K562 (cell line): Measurements from ENCODE around the gene NSMF. TPM values are rescaled to one million over a fixed set of nuclear protein-coding genes. Genes with fewer than 3 reads are reported as not detected.

Experiments
- HOXB6 ChIP-seq: fragments of 250-450 bp; sonication (Bioruptor Pico); IDR thresholded peaks from 2 replicates; pipeline ENCODE4 v1.5.1; 2022; ENCODE audit warnings: mild to moderate bottlenecking, borderline replicate concordance
- NCOA2 ChIP-seq, 2 experiments: fragments of 450-650 bp; IDR thresholded peaks; 2 replicates each; pipeline ENCODE4 v1.6.1; 2018; ENCODE audit warnings: mild to moderate bottlenecking in 2 of 2, moderate library complexity in 1 of 2; ENCODE audit not compliant: partially characterized antibody in 2 of 2
- PCBP1 ChIP-seq: fragments of 200-400 bp; formaldehyde crosslinking; IDR thresholded peaks from 2 replicates; pipeline ENCODE4 v1.6.1; 2018; ENCODE audit warnings: mild to moderate bottlenecking, low read depth, low read length; ENCODE audit not compliant: poor library complexity, severe bottlenecking
- RBBP5 ChIP-seq: fragments of 200-600 bp; sonication (generic); IDR thresholded peaks from 2 replicates; pipeline ENCODE4 v1.6.1; 2012; ENCODE audit warnings: borderline replicate concordance, mild to moderate bottlenecking, low read length, control low read depth, inconsistent platforms; ENCODE audit not compliant: insufficient read depth, poor library complexity, severe bottlenecking
- RBFOX2 ChIP-seq: fragments of 200-400 bp; formaldehyde crosslinking; IDR thresholded peaks from 2 replicates; pipeline ENCODE4 v1.6.1; 2017; ENCODE audit warnings: low read depth, mild to moderate bottlenecking, low read length, moderate library complexity
- TARDBP ChIP-seq: fragments of 450-650 bp; IDR thresholded peaks from 2 replicates; pipeline ENCODE4 v1.6.1; 2016
- ZBTB1 ChIP-seq: sonication (generic); formaldehyde crosslinking; IDR thresholded peaks from 2 replicates; pipeline ENCODE4 v1.8.1; 2023; ENCODE audit warnings: missing genetic modification reagents, low read depth, mild to moderate bottlenecking, borderline replicate concordance
- ZBTB33 ChIP-seq: sonication (generic); formaldehyde crosslinking; IDR thresholded peaks from 2 replicates; pipeline ENCODE4 v1.8.1; 2023; ENCODE audit warnings: mild to moderate bottlenecking, missing genetic modification reagents
- ZNF512 ChIP-seq: IDR thresholded peaks from 2 replicates; pipeline ENCODE4 v1.6.1; 2016; ENCODE audit warnings: missing genetic modification characterization, missing compliant biosample characterization
- ZNF609 ChIP-seq: sonication (generic); formaldehyde crosslinking; IDR thresholded peaks from 2 replicates; pipeline ENCODE4 v1.8.1; 2023; ENCODE audit warnings: missing genetic modification reagents, mild to moderate bottlenecking, borderline replicate concordance
- polyA plus RNA-seq, 8 experiments: library from polyadenylated mRNA; depleted of rRNA in 4 of 8; stranded (reverse) in 5 of 8; unstranded in 3 of 8; fragments of >200 nt; fragmentation: Nextera tagmentation in 2 of 8; fragmentation: Illumina TruSeq in 1 of 8; extraction: Ambion mirVana in 2 of 8; extraction: Trizol in 1 of 8; gene quantifications; 2 replicates each; pipeline versions ENCODE4 v1.2.1 to v1.2.3, GENCODE V29; 2011 to 2014; ENCODE audit warnings: inconsistent platforms in 1 of 8, missing spikeins in 1 of 8
- total RNA-seq, 7 experiments: library from RNA; depleted of rRNA in 6 of 7; stranded (reverse); fragments of >200 nt in 6 of 7; fragmentation: Illumina TruSeq in 2 of 7; extraction: Trizol in 2 of 7; gene quantifications; 2 replicates each; pipeline versions ENCODE4 v1.2.1 to v1.2.3, GENCODE V29; 2011 to 2021; ENCODE audit warnings: low replicate concordance in 1 of 7

NSMF gene
- total and polyA plus RNA-seq, 9 of the 15 experiments (the other 6 are each of a cell fraction or from before 2014, with no cell fraction given), result 0.20 to 82.7 (median 29.3) TPM

GRCh38 chr9:137452761-137453642 is 6.1 kb downstream of the NSMF start (continued):
- TF ChIP-seq ZNF512 (tag) (no peak), HOXB6 (CRISPR knock-in tag) (no peak), RBBP5 (no peak), NCOA2 (IDR thresholded peaks at IDR 0.05; ENCODE audit: partially characterized antibody in 2 of 2) (no peak), ZBTB33 (peak; percentile 80), ZNF609 (CRISPR knock-in tag) (no peak), TARDBP (no peak), PCBP1 (peak; percentile 82), RBFOX2 (no peak; the same call in 1 of the 2 replicates), ZBTB1 (CRISPR knock-in tag) (no peak)
